Uterus (tissue), 4 donors: Measurements from ENCODE around the gene SLC6A17. TPM values are rescaled to one million over a fixed set of nuclear protein-coding genes. Genes with fewer than 3 reads are reported as not detected.

Source experiments
- DNase-seq, 2 donors: peaks; one replicate each; pipeline ENCODE4 v3.0.0-alpha.2; 2019 to 2020
- H3K27ac ChIP-seq, 2 donors: fragments of 200-600 bp; sonication (generic); 1 replicate in 1 of 2; 2 replicates in 1 of 2; pipeline ENCODE4 v1.5.1; 2016 to 2018
- H3K27me3 ChIP-seq, 2 donors: fragments of 200-600 bp; sonication (generic); one replicate each; pipeline ENCODE4 v1.5.1; 2018 to 2019; ENCODE audit warnings: control low read depth in 1 of 2
- H3K36me3 ChIP-seq, 2 donors: fragments of 200-600 bp; sonication (generic); one replicate each; pipeline ENCODE4 v1.5.1; 2019; ENCODE audit warnings: control low read depth in 1 of 2
- H3K4me1 ChIP-seq, 2 donors: fragments of 200-600 bp; sonication (generic); one replicate each; pipeline ENCODE4 v1.5.1; 2018 to 2019; ENCODE audit warnings: control low read depth in 1 of 2
- H3K4me3 ChIP-seq, 2 donors: fragments of 200-600 bp; sonication (generic); 1 replicate in 1 of 2; 2 replicates in 1 of 2; pipeline ENCODE4 v1.5.1; 2018 to 2019; ENCODE audit warnings: mild to moderate bottlenecking in 1 of 2
- H3K9me3 ChIP-seq, 2 donors: fragments of 200-600 bp; sonication (generic); one replicate each; pipeline ENCODE4 v1.5.1; 2019; ENCODE audit warnings: control low read depth in 1 of 2
- CTCF ChIP-seq, 4 experiments: fragments of 200-600 bp in 2 of 4; fragments of 450-650 bp in 2 of 4; sonication (generic) in 2 of 4; IDR thresholded peaks; one replicate each; pipeline ENCODE4 v1.5.1; 2016 to 2019; ENCODE audit warnings: antibody characterized with exemption in 4 of 4, mild to moderate bottlenecking in 2 of 4, moderate library complexity in 1 of 4
- POLR2A ChIP-seq, 2 donors: fragments of 450-650 bp; IDR thresholded peaks; one replicate each; pipeline ENCODE4 v1.6.1; 2016; ENCODE audit warnings: antibody characterized with exemption in 2 of 2, mild to moderate bottlenecking in 1 of 2, moderate library complexity in 1 of 2
- intact Hi-C: fragments of 100-400 bp; cut with DNase I; formaldehyde crosslinking; loops from one replicate; pipeline ENCODE4 v1.15.1; 2023; ENCODE audit warnings: low total_unique reads
- total RNA-seq, 4 donors: library from RNA; depleted of rRNA in 3 of 4; stranded (reverse); fragments of >200 nt in 3 of 4; gene quantifications; one replicate each; pipeline versions ENCODE4 v1.1.0 to v1.2.4, GENCODE V29; 2014 to 2023
- donor health status: DM: yes; HTN: yes; CAD: no.

Gene SLC6A17
- total RNA-seq, 4 donors from 2014 or later: 0.07 to 0.15 TPM; not detected in 2

GRCh38 chr1:110170766-110171733, 20.8 kb downstream of the SLC6A17 start:
- H3K27me3 ChIP-seq: no peaks in the 10 kb centered on the region
- TF ChIP-seq CTCF (IDR thresholded peaks at IDR 0.05) (no peak), POLR2A (IDR thresholded peaks at IDR 0.05) (no peak)
- intact Hi-C loops: no loop called here
- H3K9me3 ChIP-seq: no peaks in the 10 kb centered on the region
- no peak overlapping the region for H3K27ac ChIP-seq
- no peak for DNase-seq
- H3K4me1 ChIP-seq: no peaks in the 10 kb centered on the region
- H3K4me3 ChIP-seq: no peak overlapping the region
- H3K36me3 ChIP-seq: no peaks in the 10 kb centered on the region

GRCh38 chr1:110172001-110172400, 21.7 kb downstream of the SLC6A17 start:
- Histone ChIP-seq H3K4me1 (no peaks in the 10 kb centered on the region), H3K9me3 (no peaks in the 10 kb centered on the region), H3K36me3 (no peaks in the 10 kb centered on the region), H3K27ac (no peak overlapping the region), H3K4me3 (no peak overlapping the region), H3K27me3 (no peaks in the 10 kb centered on the region)
- no peak for DNase-seq
- TF ChIP-seq POLR2A (IDR thresholded peaks at IDR 0.05) (no peak), CTCF (IDR thresholded peaks at IDR 0.05) (no peak)
- intact Hi-C loops: no loop called here

GRCh38 chr1:110173466-110174105, 23.3 kb downstream of the SLC6A17 start:
- TF ChIP-seq POLR2A (IDR thresholded peaks at IDR 0.05) (no peak), CTCF (IDR thresholded peaks at IDR 0.05) (no peak)
- no peaks in the 10 kb centered on the region for H3K4me1 ChIP-seq
- no peaks in the 10 kb centered on the region for H3K36me3 ChIP-seq
- no peak for DNase-seq
- H3K4me3 ChIP-seq: no peak overlapping the region
- no peaks in the 10 kb centered on the region for H3K27me3 ChIP-seq
- H3K9me3 ChIP-seq: no peaks in the 10 kb centered on the region
- intact Hi-C loops: no loop called here
- no peak overlapping the region for H3K27ac ChIP-seq

- Histone ChIP-seq H3K27me3 (no peaks in the 10 kb centered on the region), H3K4me1 (no peaks in the 10 kb centered on the region), H3K36me3 (no peaks in the 10 kb centered on the region), H3K4me3 (no peak overlapping the region), H3K27ac (no peak overlapping the region), H3K9me3 (no peaks in the 10 kb centered on the region)
- DNase-seq: no peak
- intact Hi-C loops: no loop called here
- TF ChIP-seq CTCF (IDR thresholded peaks at IDR 0.05) (no peak), POLR2A (IDR thresholded peaks at IDR 0.05) (no peak)
Observed at GRCh38 chr1:110174961-110175360, 24.7 kb downstream of the SLC6A17 start.
